NT2/D1 (cell line): ENCODE data around the gene CTNND1.

Experiments
- YY1 ChIP-seq: IDR thresholded peaks from 2 replicates; pipeline ENCODE4 v1.6.1; 2011; ENCODE audit not compliant: insufficient read length, insufficient read depth
- ZNF274 ChIP-seq: IDR thresholded peaks from 2 replicates; pipeline ENCODE4 v1.6.1; 2011; ENCODE audit warnings: mild to moderate bottlenecking, low read depth, low read length

- no peak for TF ChIP-seq ZNF274
- TF ChIP-seq YY1: no peak
These were observed 746 bp downstream of the CTNND1 start for GRCh38 chr11:57762235-57762861.
